Loucy (cell line): ENCODE results near the gene NQO2.

Experiments
- H2AFZ ChIP-seq: fragments of 200-600 bp; sonication (generic); 2 replicates; pipeline ENCODE4 v1.6.0; 2016; ENCODE audit warnings: antibody characterized with exemption, mild to moderate bottlenecking, low read length, moderate library complexity
- H3F3A ChIP-seq: fragments of 200-600 bp; 2 replicates; pipeline ENCODE4 v1.6.0; 2016; ENCODE audit warnings: antibody characterized with exemption, low read depth, mild to moderate bottlenecking
- H3K27me3 ChIP-seq: fragments of 200-600 bp; sonication (generic); 2 replicates; pipeline ENCODE4 v1.6.1; 2014; ENCODE audit warnings: low read length, mild to moderate bottlenecking; ENCODE audit not compliant: insufficient read depth, poor library complexity, severe bottlenecking
- H3K36me3 ChIP-seq: fragments of 200-600 bp; sonication (generic); 2 replicates; pipeline ENCODE4 v1.6.1; 2016; ENCODE audit warnings: low read length; ENCODE audit not compliant: insufficient read depth
- H3K4me1 ChIP-seq: fragments of 200-600 bp; sonication (generic); 2 replicates; pipeline ENCODE4 v1.5.1; 2014; ENCODE audit warnings: low read length, mild to moderate bottlenecking; ENCODE audit not compliant: insufficient read depth, poor library complexity, severe bottlenecking
- H3K4me2 ChIP-seq: fragments of 200-600 bp; sonication (generic); 2 replicates; pipeline ENCODE4 v1.6.0; 2014; ENCODE audit warnings: antibody characterized with exemption, low read length, low read depth, mild to moderate bottlenecking; ENCODE audit not compliant: poor library complexity, severe bottlenecking
- H3K4me3 ChIP-seq: fragments of 200-600 bp; sonication (generic); 2 replicates; pipeline ENCODE4 v1.5.1; 2014; ENCODE audit warnings: low read length, mild to moderate bottlenecking, mixed read lengths; ENCODE audit not compliant: poor library complexity, severe bottlenecking
- H3K79me2 ChIP-seq: fragments of 200-600 bp; sonication (generic); 2 replicates; pipeline ENCODE4 v1.6.1; 2014; ENCODE audit warnings: low read length; ENCODE audit not compliant: insufficient read depth
- H3K9ac ChIP-seq: fragments of 200-600 bp; sonication (generic); 2 replicates; pipeline ENCODE4 v1.6.0; 2014; ENCODE audit warnings: mild to moderate bottlenecking, low read depth, low read length, moderate library complexity; ENCODE audit not compliant: poor library complexity, severe bottlenecking
- H3K9me2 ChIP-seq: fragments of 200-600 bp; sonication (generic); replicated peaks from 2 replicates; pipeline ENCODE4 v1.6.1; 2016; ENCODE audit warnings: low read depth, low read length, mixed read lengths
- H3K9me3 ChIP-seq: fragments of 200-600 bp; sonication (generic); 2 replicates; pipeline ENCODE4 v1.6.1; 2014; ENCODE audit warnings: mild to moderate bottlenecking, antibody characterized with exemption, low read length, low read depth; ENCODE audit not compliant: insufficient read depth
- H4K20me1 ChIP-seq: fragments of 200-600 bp; sonication (generic); 2 replicates; pipeline ENCODE4 v1.6.0; 2014; ENCODE audit warnings: antibody characterized with exemption, low read length, mild to moderate bottlenecking; ENCODE audit not compliant: insufficient read depth, poor library complexity, severe bottlenecking
- EZH2phosphoT487 ChIP-seq: fragments of 200-600 bp; IDR thresholded peaks from 2 replicates; pipeline ENCODE4 v1.6.1; 2018; ENCODE audit warnings: antibody characterized with exemption, mild to moderate bottlenecking, moderate library complexity, borderline replicate concordance
- TF ChIP-seq, protein P1 (sequence below): fragments of 200-600 bp; sonication (generic); conservative IDR thresholded peaks from 2 replicates; pipeline ENCODE4 v1.5.1; 2014; ENCODE audit warnings: mild to moderate bottlenecking, antibody characterized with exemption, low read length

NQO2 gene

DNA sequence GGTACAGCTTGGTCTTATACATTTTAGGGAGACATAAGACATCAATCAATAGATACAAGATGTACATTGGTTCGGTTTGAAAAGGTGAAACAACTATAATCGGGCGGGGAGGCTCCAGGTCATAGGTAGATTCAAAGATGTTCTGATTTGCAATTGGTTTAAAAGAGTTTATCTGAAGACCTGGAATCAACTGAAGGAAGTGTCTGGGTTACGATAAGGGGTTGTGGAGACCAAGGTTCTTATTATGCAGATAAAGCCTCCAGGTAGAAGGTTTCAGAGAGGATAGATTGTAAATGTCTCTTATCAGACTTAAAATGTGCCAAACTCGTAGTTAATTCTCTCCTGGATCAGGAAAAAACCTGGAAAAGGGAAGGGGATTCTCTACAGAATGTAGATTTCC is 22.4 kb upstream of the NQO2 start:
- no peaks in the 10 kb centered on the region for H3K27me3 ChIP-seq
- no peak overlapping the region for H3K4me3 ChIP-seq
- TF ChIP-seq EZH2phosphoT487, result no peak
- TF ChIP-seq, protein P1, sequence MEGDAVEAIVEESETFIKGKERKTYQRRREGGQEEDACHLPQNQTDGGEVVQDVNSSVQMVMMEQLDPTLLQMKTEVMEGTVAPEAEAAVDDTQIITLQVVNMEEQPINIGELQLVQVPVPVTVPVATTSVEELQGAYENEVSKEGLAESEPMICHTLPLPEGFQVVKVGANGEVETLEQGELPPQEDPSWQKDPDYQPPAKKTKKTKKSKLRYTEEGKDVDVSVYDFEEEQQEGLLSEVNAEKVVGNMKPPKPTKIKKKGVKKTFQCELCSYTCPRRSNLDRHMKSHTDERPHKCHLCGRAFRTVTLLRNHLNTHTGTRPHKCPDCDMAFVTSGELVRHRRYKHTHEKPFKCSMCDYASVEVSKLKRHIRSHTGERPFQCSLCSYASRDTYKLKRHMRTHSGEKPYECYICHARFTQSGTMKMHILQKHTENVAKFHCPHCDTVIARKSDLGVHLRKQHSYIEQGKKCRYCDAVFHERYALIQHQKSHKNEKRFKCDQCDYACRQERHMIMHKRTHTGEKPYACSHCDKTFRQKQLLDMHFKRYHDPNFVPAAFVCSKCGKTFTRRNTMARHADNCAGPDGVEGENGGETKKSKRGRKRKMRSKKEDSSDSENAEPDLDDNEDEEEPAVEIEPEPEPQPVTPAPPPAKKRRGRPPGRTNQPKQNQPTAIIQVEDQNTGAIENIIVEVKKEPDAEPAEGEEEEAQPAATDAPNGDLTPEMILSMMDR, result no peak
- 0 out of 2 replicates have a peak, but pooled peaks cover 4% of the 10 kb centered on the region for H3F3A ChIP-seq
- no peak overlapping the region for H3K4me2 ChIP-seq
- H3K4me1 ChIP-seq, result no peaks in the 10 kb centered on the region
- no peaks in the 10 kb centered on the region for H3K9me2 ChIP-seq
- H3K9ac ChIP-seq, result no peak overlapping the region
- H3K79me2 ChIP-seq, result no peaks in the 10 kb centered on the region
- H4K20me1 ChIP-seq, result no peaks in the 10 kb centered on the region
- no peak overlapping the region for H2AFZ ChIP-seq
- no peaks in the 10 kb centered on the region for H3K36me3 ChIP-seq
- H3K9me3 ChIP-seq, result no peaks in the 10 kb centered on the region; the same call in 1 of the 2 replicates

- TF ChIP-seq, protein P1, result no peak
- no peak for TF ChIP-seq EZH2phosphoT487
- no peaks in the 10 kb centered on the region for H3K27me3 ChIP-seq
- H3K9me2 ChIP-seq, result no peaks in the 10 kb centered on the region
- H3K4me3 ChIP-seq, result no peak overlapping the region
- H3K79me2 ChIP-seq, result no peaks in the 10 kb centered on the region
- H3K4me1 ChIP-seq, result no peaks in the 10 kb centered on the region
- no peak overlapping the region for H3K9ac ChIP-seq
- no peaks in the 10 kb centered on the region for H3K9me3 ChIP-seq
- 0 out of 2 replicates have a peak, but pooled peaks cover 4% of the 10 kb centered on the region for H3F3A ChIP-seq
- no peak overlapping the region for H3K4me2 ChIP-seq
- H2AFZ ChIP-seq, result no peak overlapping the region
- no peaks in the 10 kb centered on the region for H4K20me1 ChIP-seq
- H3K36me3 ChIP-seq, result no peaks in the 10 kb centered on the region
These were observed 21.7 kb upstream of the NQO2 start for GRCh38 chr6:2977799-2978590.

- no peaks in the 10 kb centered on the region for H3K36me3 ChIP-seq
- no peak for TF ChIP-seq EZH2phosphoT487
- TF ChIP-seq, protein P1, result no peak
- no peaks in the 10 kb centered on the region for H3K79me2 ChIP-seq
- H3K4me3 ChIP-seq, result no peak overlapping the region
- no peaks in the 10 kb centered on the region for H3K27me3 ChIP-seq
- no peaks in the 10 kb centered on the region for H3K4me1 ChIP-seq
- no peaks in the 10 kb centered on the region for H3K9me2 ChIP-seq
- H3K4me2 ChIP-seq, result no peak overlapping the region
- no peak overlapping the region for H2AFZ ChIP-seq
- H4K20me1 ChIP-seq, result no peaks in the 10 kb centered on the region
- 0 out of 2 replicates have a peak, but pooled peaks cover under 1% of the 10 kb centered on the region for H3F3A ChIP-seq
- H3K9me3 ChIP-seq, result no peaks in the 10 kb centered on the region
- no peak overlapping the region for H3K9ac ChIP-seq
These were observed 20.8 kb upstream of the NQO2 start for GRCh38 chr6:2978923-2979322.
